GM20431 (cell line): ENCODE data around the gene LRRC25.
"Not testable (repeated sequence)": the region's sequence is repeated elsewhere in the genome, so short reads cannot be mapped to it uniquely, and the experiment has no call there.

Experiments
- in situ Hi-C: fragments of 300-500 bp; cut with MseI, MboI; formaldehyde crosslinking; loops from one replicate; pipeline ENCODE4 v1.15.0; 2020; ENCODE audit warnings: low sequenced_read_pairs; ENCODE audit not compliant: unreplicated experiment

The LRRC25 gene

GRCh38 chr19:18385675-18386542 is 11.5 kb downstream of the LRRC25 start, which contains the start of gene GDF15:
Gene GDF15, plus strand, starts transcription at chr19:18386158. Its CDS starts 32 bp downstream, at chr19:18386190.
- in situ Hi-C loops, result no loop called here

- in situ Hi-C loops, result no loop called here
These were observed 12.1 kb downstream of the LRRC25 start for GRCh38 chr19:18385359-18385674.

GRCh38 chr19:18384775-18385174 is 12.6 kb downstream of the LRRC25 start:
- in situ Hi-C loops, result no loop called here

- in situ Hi-C loops, result not testable (repeated sequence)
These were observed 13.8 kb downstream of the LRRC25 start for GRCh38 chr19:18383622-18384021.

GRCh38 chr19:18380843-18381242 is 16.6 kb downstream of the LRRC25 start:
- in situ Hi-C loops, result no loop called here

- in situ Hi-C loops, result no loop called here
These were observed 17.3 kb downstream of the LRRC25 start for GRCh38 chr19:18379803-18380747.

GRCh38 chr19:18377026-18377425 is 20.4 kb downstream of the LRRC25 start:
- in situ Hi-C loops, result no loop called here

GRCh38 chr19:18373892-18374629 is 23.4 kb downstream of the LRRC25 start:
- in situ Hi-C loops, result no loop called here

- in situ Hi-C loops, result no loop called here
These were observed 24.0 kb downstream of the LRRC25 start for GRCh38 chr19:18373407-18373891.

- in situ Hi-C loops, result no loop called here
These were observed 28.8 kb downstream of the LRRC25 start for GRCh38 chr19:18368504-18369222.

GRCh38 chr19:18366021-18366435 is 31.4 kb downstream of the LRRC25 start:
- in situ Hi-C loops, result no loop called here

GRCh38 chr19:18364826-18365528 is 32.4 kb downstream of the LRRC25 start:
- in situ Hi-C loops, result no loop called here

GRCh38 chr19:18364277-18364825 is 33.1 kb downstream of the LRRC25 start:
- in situ Hi-C loops, result not testable (repeated sequence)

GRCh38 chr19:18363787-18364186 is 33.6 kb downstream of the LRRC25 start:
- in situ Hi-C loops, result no loop called here

GRCh38 chr19:18362934-18363542 is 34.4 kb downstream of the LRRC25 start:
- in situ Hi-C loops, result no loop called here

GRCh38 chr19:18361646-18362045 is 35.8 kb downstream of the LRRC25 start:
- in situ Hi-C loops, result no loop called here

GRCh38 chr19:18357041-18357440 is 40.4 kb downstream of the LRRC25 start:
- in situ Hi-C loops, result no loop called here

GRCh38 chr19:18354743-18355142 is 42.7 kb downstream of the LRRC25 start:
- in situ Hi-C loops, result not testable (repeated sequence)
